ENCODE data around the gene CTNNA3. TPM values are rescaled to one million over a fixed set of nuclear protein-coding genes. Genes with fewer than 3 reads are reported as not detected.

Gene CTNNA3
- total RNA-seq, 1 donor from 2014 or later, result 0.46 TPM

GRCh38 chr10:66466622-66467021 lies 1229.4 kb downstream of the CTNNA3 start:
- no peak for DNase-seq (ENCODE audit: low read depth)
- no peak for TF ChIP-seq CTCF (conservative IDR thresholded peaks at IDR 0.05; ENCODE audit: low read depth, low read length)
- no peak overlapping the region for H3K4me3 ChIP-seq (ENCODE audit: low read depth, low read length)

- H3K4me3 ChIP-seq (ENCODE audit: low read depth, low read length), result no peak overlapping the region
- no peak for DNase-seq (ENCODE audit: low read depth)
These were observed 1232.4 kb downstream of the CTNNA3 start for GRCh38 chr10:66463611-66464010.

GRCh38 chr10:66457629-66458028 lies 1238.4 kb downstream of the CTNNA3 start:
- DNase-seq (ENCODE audit: low read depth), result no peak
- no peak overlapping the region for H3K4me3 ChIP-seq (ENCODE audit: low read depth, low read length)
- no peak for TF ChIP-seq CTCF (conservative IDR thresholded peaks at IDR 0.05; ENCODE audit: low read depth, low read length)

More at GRCh38 chr10:66463611-66464010, 1232.4 kb downstream of the CTNNA3 start:
- TF ChIP-seq CTCF (conservative IDR thresholded peaks at IDR 0.05; ENCODE audit: low read depth, low read length), result no peak

GRCh38 chr10:66455304-66455703 lies 1240.7 kb downstream of the CTNNA3 start:
- DNase-seq (ENCODE audit: low read depth), result no peak
- no peak overlapping the region for H3K4me3 ChIP-seq (ENCODE audit: low read depth, low read length)
- TF ChIP-seq CTCF (conservative IDR thresholded peaks at IDR 0.05; ENCODE audit: low read depth, low read length), result peak; percentile 12

- no peak for DNase-seq (ENCODE audit: low read depth)
- no peak overlapping the region for H3K4me3 ChIP-seq (ENCODE audit: low read depth, low read length)
- no peak for TF ChIP-seq CTCF (conservative IDR thresholded peaks at IDR 0.05; ENCODE audit: low read depth, low read length)
These were observed 1255.4 kb downstream of the CTNNA3 start for GRCh38 chr10:66440568-66440967.

GRCh38 chr10:66414943-66415342 lies 1281.1 kb downstream of the CTNNA3 start:
- no peak for DNase-seq (ENCODE audit: low read depth)
- no peak for TF ChIP-seq CTCF (conservative IDR thresholded peaks at IDR 0.05; ENCODE audit: low read depth, low read length)
- no peak overlapping the region for H3K4me3 ChIP-seq (ENCODE audit: low read depth, low read length)

- DNase-seq (ENCODE audit: low read depth), result no peak
- H3K4me3 ChIP-seq (ENCODE audit: low read depth, low read length), result no peak overlapping the region
- no peak for TF ChIP-seq CTCF (conservative IDR thresholded peaks at IDR 0.05; ENCODE audit: low read depth, low read length)
These were observed 1290.4 kb downstream of the CTNNA3 start for GRCh38 chr10:66405566-66405965.
